Tibial artery (tissue), 4 donors: Measurements from ENCODE around the gene BEND7.

Source experiments
- DNase-seq, 2 donors: peaks; one replicate each; pipeline ENCODE4 v3.0.0-alpha.2; 2019
- H3K27ac ChIP-seq, 2 donors: fragments of 200-600 bp; sonication (generic) in 1 of 2; 1 replicate in 1 of 2; 2 replicates in 1 of 2; pipeline ENCODE4 v1.5.1; 2018 to 2019; ENCODE audit warnings: mild to moderate bottlenecking in 1 of 2
- H3K27me3 ChIP-seq, 2 donors: fragments of 200-600 bp; sonication (generic) in 1 of 2; one replicate each; pipeline versions ENCODE4 v1.5.1 to v1.6.0; 2016 to 2019
- H3K36me3 ChIP-seq, 3 donors: fragments of 200-600 bp; sonication (generic) in 2 of 3; one replicate each; pipeline ENCODE4 v1.5.1; 2016 to 2019; ENCODE audit warnings: mild to moderate bottlenecking in 2 of 3
- H3K4me1 ChIP-seq, 4 donors: fragments of 200-600 bp; sonication (generic) in 2 of 4; 1 replicate in 3 of 4; 2 replicates in 1 of 4; pipeline ENCODE4 v1.5.1; 2016 to 2019
- H3K4me3 ChIP-seq, 2 donors: fragments of 200-600 bp; sonication (generic) in 1 of 2; 1 replicate in 1 of 2; 2 replicates in 1 of 2; pipeline ENCODE4 v1.5.1; 2018 to 2019; ENCODE audit warnings: mild to moderate bottlenecking in 2 of 2
- H3K9me3 ChIP-seq, 3 donors: fragments of 200-600 bp; sonication (generic) in 1 of 3; one replicate each; pipeline ENCODE4 v1.5.1; 2016 to 2019
- intact Hi-C: fragments of 100-400 bp; cut with DNase I; formaldehyde crosslinking; loops from one replicate; pipeline ENCODE4 v1.15.0; 2023; ENCODE audit warnings: low total_unique reads
- TF ChIP-seq, protein P1 (sequence below), 2 experiments: fragments of 200-600 bp in 1 of 2; fragments of 450-650 bp in 1 of 2; IDR thresholded peaks; one replicate each; pipeline ENCODE4 v1.5.1; 2017 to 2019; ENCODE audit warnings: antibody characterized with exemption in 2 of 2, mild to moderate bottlenecking in 1 of 2, moderate library complexity in 1 of 2

The BEND7 gene

GRCh38 chr10:13527864-13528122, 1.0 kb downstream of the BEND7 start:
- no peak for DNase-seq
- intact Hi-C loops, result no loop called here
- Histone ChIP-seq H3K9me3 (no peaks in the 10 kb centered on the region), H3K36me3 (peaks cover 0 to 4% (median 0%) of the 10 kb centered on the region in 3 donors), H3K4me1 (peaks cover 4 to 32% (median 9%) of the 10 kb centered on the region in 4 donors), H3K4me3 (peak overlapping the region; percentile 72 to 83), H3K27me3 (no peaks in the 10 kb centered on the region), H3K27ac (peak overlapping the region; percentile 85 to 88)
- TF ChIP-seq, protein P1, sequence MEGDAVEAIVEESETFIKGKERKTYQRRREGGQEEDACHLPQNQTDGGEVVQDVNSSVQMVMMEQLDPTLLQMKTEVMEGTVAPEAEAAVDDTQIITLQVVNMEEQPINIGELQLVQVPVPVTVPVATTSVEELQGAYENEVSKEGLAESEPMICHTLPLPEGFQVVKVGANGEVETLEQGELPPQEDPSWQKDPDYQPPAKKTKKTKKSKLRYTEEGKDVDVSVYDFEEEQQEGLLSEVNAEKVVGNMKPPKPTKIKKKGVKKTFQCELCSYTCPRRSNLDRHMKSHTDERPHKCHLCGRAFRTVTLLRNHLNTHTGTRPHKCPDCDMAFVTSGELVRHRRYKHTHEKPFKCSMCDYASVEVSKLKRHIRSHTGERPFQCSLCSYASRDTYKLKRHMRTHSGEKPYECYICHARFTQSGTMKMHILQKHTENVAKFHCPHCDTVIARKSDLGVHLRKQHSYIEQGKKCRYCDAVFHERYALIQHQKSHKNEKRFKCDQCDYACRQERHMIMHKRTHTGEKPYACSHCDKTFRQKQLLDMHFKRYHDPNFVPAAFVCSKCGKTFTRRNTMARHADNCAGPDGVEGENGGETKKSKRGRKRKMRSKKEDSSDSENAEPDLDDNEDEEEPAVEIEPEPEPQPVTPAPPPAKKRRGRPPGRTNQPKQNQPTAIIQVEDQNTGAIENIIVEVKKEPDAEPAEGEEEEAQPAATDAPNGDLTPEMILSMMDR (IDR thresholded peaks at IDR 0.05), result no peak

- intact Hi-C loops, result no loop called here
- Histone ChIP-seq H3K4me3 (peak overlapping the region; percentile 72 to 83), H3K27me3 (no peaks in the 10 kb centered on the region), H3K4me1 (peaks cover 4 to 32% (median 9%) of the 10 kb centered on the region in 4 donors), H3K9me3 (no peaks in the 10 kb centered on the region), H3K36me3 (peaks cover 0 to 7% (median 0%) of the 10 kb centered on the region in 3 donors), H3K27ac (peak overlapping the region; percentile 85 to 88)
- DNase-seq, result no peak
- TF ChIP-seq, protein P1 (IDR thresholded peaks at IDR 0.05), result no peak
Measured at GRCh38 chr10:13526948-13527863, 1.6 kb downstream of the BEND7 start.

DNA sequence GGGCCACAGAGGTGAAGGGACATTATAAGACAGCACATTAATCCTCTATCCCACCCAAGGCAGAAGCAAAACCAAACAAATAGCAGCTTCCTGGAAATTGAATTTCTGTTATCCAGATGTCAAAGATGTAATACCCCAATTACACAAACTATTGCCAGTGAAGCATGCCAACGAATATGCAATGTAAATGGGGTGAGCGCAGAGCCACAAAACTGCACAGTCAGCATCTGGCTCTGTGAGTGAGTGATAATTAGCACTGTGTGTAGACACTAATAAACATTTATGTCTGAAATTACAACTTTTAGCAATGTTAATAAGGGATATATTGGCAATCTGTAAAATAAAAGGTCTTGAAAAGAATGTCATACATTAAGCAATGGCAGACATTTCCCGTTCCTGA, 3.2 kb downstream of the BEND7 start:
- Histone ChIP-seq H3K36me3 (peaks cover 0 to 7% (median 0%) of the 10 kb centered on the region in 3 donors), H3K27me3 (no peaks in the 10 kb centered on the region), H3K9me3 (no peaks in the 10 kb centered on the region), H3K27ac (peak overlapping the region in 1 of 2 donors; percentile 85), H3K4me3 (no peak overlapping the region), H3K4me1 (peaks cover 4 to 44% (median 12%) of the 10 kb centered on the region in 4 donors)
- TF ChIP-seq, protein P1 (IDR thresholded peaks at IDR 0.05), result no peak
- no peak for DNase-seq
- intact Hi-C loops, result no loop called here

DNA sequence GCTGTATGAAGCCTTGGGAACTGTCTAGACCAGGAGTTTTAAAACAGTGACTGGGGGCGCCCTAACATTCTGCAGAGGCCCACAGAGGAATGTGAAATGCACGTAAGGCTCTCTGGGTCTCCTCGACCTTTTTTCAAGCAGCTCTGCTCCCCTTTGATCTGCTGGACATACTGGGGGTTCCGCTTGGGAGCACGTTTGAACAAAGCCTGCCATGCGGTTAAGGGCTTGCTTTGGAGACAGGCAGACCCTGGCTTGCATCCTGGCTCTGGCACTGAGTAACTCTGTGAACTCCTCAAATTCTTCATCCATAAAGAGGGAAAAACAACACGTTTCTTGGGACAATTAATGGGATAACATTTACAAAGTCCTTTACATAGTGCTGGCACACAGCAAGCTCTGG, 7.8 kb downstream of the BEND7 start:
- intact Hi-C loops, result no loop called here
- H3K36me3 ChIP-seq, result peaks cover 0 to 32% (median 0%) of the 10 kb centered on the region in 3 donors
- TF ChIP-seq, protein P1 (IDR thresholded peaks at IDR 0.05), result no peak
- H3K4me3 ChIP-seq, result no peak overlapping the region
- no peaks in the 10 kb centered on the region for H3K9me3 ChIP-seq
- H3K4me1 ChIP-seq, result peaks cover 0 to 31% (median 4%) of the 10 kb centered on the region in 4 donors
- DNase-seq, result no peak
- no peaks in the 10 kb centered on the region for H3K27me3 ChIP-seq
- peak overlapping the region in 1 of 2 donors; percentile 64 for H3K27ac ChIP-seq

GRCh38 chr10:13520194-13520593, 8.6 kb downstream of the BEND7 start:
- Histone ChIP-seq H3K27me3 (no peaks in the 10 kb centered on the region), H3K9me3 (no peaks in the 10 kb centered on the region), H3K36me3 (peaks cover 0 to 39% (median 0%) of the 10 kb centered on the region in 3 donors), H3K27ac (peak overlapping the region in 1 of 2 donors; percentile 64), H3K4me1 (peaks cover 0 to 25% (median 3%) of the 10 kb centered on the region in 4 donors), H3K4me3 (no peak overlapping the region)
- TF ChIP-seq, protein P1 (IDR thresholded peaks at IDR 0.05), result no peak
- intact Hi-C loops, result no loop called here
- DNase-seq, result no peak
